Keratinocyte (primary cell): ENCODE measurements around the gene FASTKD3. TPM values are rescaled to one million over a fixed set of nuclear protein-coding genes. Genes with fewer than 3 reads are reported as not detected.

Experiments
- DNase-seq: peaks from one replicate; pipeline ENCODE4 v3.0.0-alpha.2; 2011; ENCODE audit warnings: low read depth, missing footprints, low spot score
- FAIRE-seq: peaks from 2 replicates; lab custom pipeline; 2011; peaks lifted over from hg19 to GRCh38; lab: Jason Lieb, UNC
- H2AFZ ChIP-seq: 2 replicates; pipeline ENCODE4 v1.6.0; 2012; ENCODE audit warnings: low read length, control low read depth, inconsistent platforms; ENCODE audit not compliant: control insufficient read depth
- H3K27ac ChIP-seq: 2 replicates; pipeline ENCODE4 v1.5.1; 2011; ENCODE audit warnings: low read length; ENCODE audit not compliant: control insufficient read depth, insufficient read depth
- H3K27me3 ChIP-seq: 3 replicates; pipeline ENCODE4 v1.6.0; 2011; ENCODE audit warnings: low read length; ENCODE audit not compliant: control insufficient read depth, insufficient read depth; ENCODE audit errors: extremely low read depth
- H3K36me3 ChIP-seq, 2 experiments: 2 replicates in 1 of 2; 3 replicates in 1 of 2; pipeline ENCODE4 v1.5.1; 2011; ENCODE audit warnings: low read length in 2 of 2, mild to moderate bottlenecking in 1 of 2; ENCODE audit not compliant: control insufficient read depth in 2 of 2, insufficient read depth in 2 of 2; ENCODE audit errors: extremely low read depth in 1 of 2
- H3K4me1 ChIP-seq: 3 replicates; pipeline ENCODE4 v1.5.1; 2011; ENCODE audit warnings: low read length; ENCODE audit not compliant: control insufficient read depth, insufficient read depth; ENCODE audit errors: extremely low read depth
- H3K4me2 ChIP-seq: 3 replicates; pipeline ENCODE4 v1.6.0; 2011; ENCODE audit warnings: low read depth, low read length; ENCODE audit not compliant: control insufficient read depth, insufficient read depth; ENCODE audit errors: extremely low read depth
- H3K4me3 ChIP-seq, 3 experiments: fragments of 200-600 bp in 1 of 3; sonication (generic) in 1 of 3; 2 replicates in 2 of 3; 3 replicates in 1 of 3; pipeline ENCODE4 v1.5.1; 2011 to 2016; ENCODE audit warnings: low read length in 3 of 3, mild to moderate bottlenecking in 3 of 3, control low read depth in 2 of 3, inconsistent platforms in 1 of 3, low read depth in 1 of 3, mixed read lengths in 1 of 3, mixed run types in 1 of 3, moderate library complexity in 1 of 3; ENCODE audit not compliant: control insufficient read depth in 2 of 3, insufficient read depth in 2 of 3; ENCODE audit errors: extremely low read depth in 1 of 3
- H3K79me2 ChIP-seq: 2 replicates; pipeline ENCODE4 v1.6.0; 2012; ENCODE audit warnings: low read length; ENCODE audit not compliant: control insufficient read depth, insufficient read depth
- H3K9ac ChIP-seq: 3 replicates; pipeline ENCODE4 v1.6.0; 2011; ENCODE audit warnings: low read length; ENCODE audit not compliant: control insufficient read depth, insufficient read depth; ENCODE audit errors: extremely low read depth
- H3K9me1 ChIP-seq: 3 replicates; pipeline ENCODE4 v1.6.0; 2011; ENCODE audit warnings: low read length; ENCODE audit not compliant: control insufficient read depth, insufficient read depth; ENCODE audit errors: extremely low read depth
- H3K9me3 ChIP-seq: 2 replicates; pipeline ENCODE4 v1.5.1; 2012; ENCODE audit warnings: low read depth, low read length; ENCODE audit not compliant: control insufficient read depth
- H4K20me1 ChIP-seq: 3 replicates; pipeline ENCODE4 v1.6.0; 2011; ENCODE audit warnings: low read length; ENCODE audit not compliant: control insufficient read depth, insufficient read depth; ENCODE audit errors: extremely low read depth
- CTCF ChIP-seq, 3 experiments: IDR thresholded peaks in 1 of 3; conservative IDR thresholded peaks in 1 of 3; optimal IDR thresholded peaks in 1 of 3; 2 replicates in 2 of 3; 3 replicates in 1 of 3; pipeline versions ENCODE3 to v1.5.1; 2011; ENCODE audit warnings: low read length in 3 of 3, mild to moderate bottlenecking in 3 of 3, moderate library complexity in 2 of 3, control low read depth in 1 of 3, inconsistent platforms in 1 of 3; ENCODE audit not compliant: insufficient read depth in 2 of 3; ENCODE audit errors: extremely low read depth in 1 of 3
- EZH2 ChIP-seq: IDR thresholded peaks from one replicate; pipeline ENCODE4 v1.6.1; 2012; ENCODE audit warnings: inconsistent platforms, mild to moderate bottlenecking, low read length, moderate library complexity
- dilution Hi-C: fragments of 300-500 bp; cut with MboI; formaldehyde crosslinking; loops from one replicate; pipeline ENCODE4 v1.7.0; 2020; ENCODE audit warnings: low sequenced_read_pairs; ENCODE audit not compliant: extremely low pct_ligation_motif_present
- polyA plus RNA-seq, 5 experiments: library from polyadenylated mRNA; depleted of rRNA in 3 of 5; stranded (reverse) in 3 of 5; stranded (forward) in 1 of 5; unstranded in 1 of 5; fragments of >200 nt; gene quantifications; 1 replicate in 1 of 5; 2 replicates in 3 of 5; 3 replicates in 1 of 5; pipeline versions ENCODE4 v1.2.1 to v1.2.3, GENCODE V29; 2011 to 2012; ENCODE audit warnings: missing spikeins in 2 of 5, low read depth in 1 of 5, low replicate concordance in 1 of 5

The FASTKD3 gene
- polyA plus RNA-seq, 1 donor (not counting 4 experiments of a cell fraction or from before 2014, with no cell fraction given) = 13.8 TPM

- dilution Hi-C loops = no loop called here
- Histone ChIP-seq H3K9ac (no peak overlapping the region), H3K27ac (no peak overlapping the region), H4K20me1 (no peaks in the 10 kb centered on the region), H3K9me3 (no peaks in the 10 kb centered on the region), H3K4me3 (no peak overlapping the region), H3K9me1 (no peaks in the 10 kb centered on the region), H3K79me2 (no peaks in the 10 kb centered on the region), H3K27me3 (no peaks in the 10 kb centered on the region), H3K4me2 (no peak overlapping the region), H3K36me3 (peaks cover 33 to 42% of the 10 kb centered on the region in 2 experiments), H3K4me1 (no peaks in the 10 kb centered on the region), H2AFZ (no peak overlapping the region)
- TF ChIP-seq CTCF (optimal IDR thresholded peaks at IDR 0.05 in 1 of 3, IDR thresholded peaks at IDR 0.05 in 1 of 3, conservative IDR thresholded peaks at IDR 0.05 in 1 of 3; ENCODE audit: extremely low read depth in 1 of 3, insufficient read depth in 2 of 3, low read length in 3 of 3) (no peak), EZH2 (no peak)
- DNase-seq (no peak), FAIRE-seq (no peak)
These were observed 25.6 kb upstream of the FASTKD3 start for GRCh38 chr5:7894439-7894838.

GRCh38 chr5:7888901-7889300 is 20.1 kb upstream of the FASTKD3 start:
- H3K9ac ChIP-seq = no peak overlapping the region
- no peaks in the 10 kb centered on the region for H3K27me3 ChIP-seq
- no peak for FAIRE-seq
- TF ChIP-seq CTCF (optimal IDR thresholded peaks at IDR 0.05 in 1 of 3, IDR thresholded peaks at IDR 0.05 in 1 of 3, conservative IDR thresholded peaks at IDR 0.05 in 1 of 3; ENCODE audit: extremely low read depth in 1 of 3, insufficient read depth in 2 of 3, low read length in 3 of 3) = no peak
- no peak for TF ChIP-seq EZH2
- H3K9me1 ChIP-seq = no peaks in the 10 kb centered on the region
- H3K4me1 ChIP-seq = no peaks in the 10 kb centered on the region
- H3K27ac ChIP-seq = no peak overlapping the region
- no peak overlapping the region for H2AFZ ChIP-seq
- H3K9me3 ChIP-seq = no peaks in the 10 kb centered on the region
- H4K20me1 ChIP-seq = no peaks in the 10 kb centered on the region
- peaks cover 3% of the 10 kb centered on the region for H3K79me2 ChIP-seq
- H3K36me3 ChIP-seq = peaks cover 24 to 27% of the 10 kb centered on the region in 2 experiments
- dilution Hi-C loops = no loop called here
- no peak for DNase-seq
- H3K4me3 ChIP-seq = no peak overlapping the region
- H3K4me2 ChIP-seq = no peak overlapping the region
